GM12872 (cell line): Measurements from ENCODE around the gene NPHP4.

Source experiments
- CTCF ChIP-seq: IDR thresholded peaks from 3 replicates; pipeline ENCODE4 v1.5.1; 2011; ENCODE audit warnings: low read depth, mild to moderate bottlenecking, low read length, moderate library complexity; ENCODE audit not compliant: insufficient read depth

Gene NPHP4

GRCh38 chr1:5940723-5941407 is 51.4 kb downstream of the NPHP4 start:
- TF ChIP-seq CTCF: no peak

- no peak for TF ChIP-seq CTCF
Measured at GRCh38 chr1:5939271-5940170, 52.7 kb downstream of the NPHP4 start.

GRCh38 chr1:5938101-5938646 is 54.1 kb downstream of the NPHP4 start:
- no peak for TF ChIP-seq CTCF

GRCh38 chr1:5937373-5937857 is 54.8 kb downstream of the NPHP4 start:
- TF ChIP-seq CTCF: no peak

- no peak for TF ChIP-seq CTCF
Measured at GRCh38 chr1:5936621-5937372, 55.4 kb downstream of the NPHP4 start.

- no peak for TF ChIP-seq CTCF
Measured at GRCh38 chr1:5936126-5936525, 56.1 kb downstream of the NPHP4 start.
